GM20000 (cell line): ENCODE data around the gene EIF5.
A peak's percentile ranks its signal among the peaks of the same experiment; 100 is the strongest.

Experiments
- DNase-seq: peaks from one replicate; pipeline ENCODE4 v3.0.0; 2012; ENCODE audit warnings: low spot score
- TF ChIP-seq, protein P1 (sequence below): IDR thresholded peaks from 2 replicates; pipeline ENCODE4 v1.5.1; 2012; ENCODE audit warnings: mild to moderate bottlenecking, control low read depth; ENCODE audit errors: extremely low read depth, missing control alignments

Gene EIF5

GRCh38 chr14:103392572-103392971 is 58.5 kb downstream of the EIF5 start:
- DNase-seq: no peak
- TF ChIP-seq, protein P1, sequence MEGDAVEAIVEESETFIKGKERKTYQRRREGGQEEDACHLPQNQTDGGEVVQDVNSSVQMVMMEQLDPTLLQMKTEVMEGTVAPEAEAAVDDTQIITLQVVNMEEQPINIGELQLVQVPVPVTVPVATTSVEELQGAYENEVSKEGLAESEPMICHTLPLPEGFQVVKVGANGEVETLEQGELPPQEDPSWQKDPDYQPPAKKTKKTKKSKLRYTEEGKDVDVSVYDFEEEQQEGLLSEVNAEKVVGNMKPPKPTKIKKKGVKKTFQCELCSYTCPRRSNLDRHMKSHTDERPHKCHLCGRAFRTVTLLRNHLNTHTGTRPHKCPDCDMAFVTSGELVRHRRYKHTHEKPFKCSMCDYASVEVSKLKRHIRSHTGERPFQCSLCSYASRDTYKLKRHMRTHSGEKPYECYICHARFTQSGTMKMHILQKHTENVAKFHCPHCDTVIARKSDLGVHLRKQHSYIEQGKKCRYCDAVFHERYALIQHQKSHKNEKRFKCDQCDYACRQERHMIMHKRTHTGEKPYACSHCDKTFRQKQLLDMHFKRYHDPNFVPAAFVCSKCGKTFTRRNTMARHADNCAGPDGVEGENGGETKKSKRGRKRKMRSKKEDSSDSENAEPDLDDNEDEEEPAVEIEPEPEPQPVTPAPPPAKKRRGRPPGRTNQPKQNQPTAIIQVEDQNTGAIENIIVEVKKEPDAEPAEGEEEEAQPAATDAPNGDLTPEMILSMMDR: no peak

DNA sequence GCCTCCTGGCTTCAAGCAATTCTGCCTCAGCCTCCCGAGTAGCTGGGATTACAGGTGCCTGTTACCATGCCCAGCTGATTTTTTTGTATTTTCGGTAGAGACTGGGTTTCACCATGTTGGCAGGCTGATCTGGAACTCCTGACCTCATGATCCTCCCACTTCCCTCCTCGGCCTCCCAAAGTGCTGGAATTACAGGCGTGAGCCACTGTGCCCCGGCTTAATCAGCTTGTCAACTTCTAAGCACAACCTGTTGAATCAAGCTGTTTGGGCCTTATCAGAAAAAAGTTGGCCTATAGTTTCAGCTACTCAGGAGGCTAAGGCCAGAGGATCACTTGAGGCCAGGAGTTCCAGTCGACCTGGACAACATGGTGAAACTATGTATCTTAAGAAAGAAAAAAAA is 59.0 kb downstream of the EIF5 start:
- TF ChIP-seq, protein P1: no peak
- no peak for DNase-seq

DNA sequence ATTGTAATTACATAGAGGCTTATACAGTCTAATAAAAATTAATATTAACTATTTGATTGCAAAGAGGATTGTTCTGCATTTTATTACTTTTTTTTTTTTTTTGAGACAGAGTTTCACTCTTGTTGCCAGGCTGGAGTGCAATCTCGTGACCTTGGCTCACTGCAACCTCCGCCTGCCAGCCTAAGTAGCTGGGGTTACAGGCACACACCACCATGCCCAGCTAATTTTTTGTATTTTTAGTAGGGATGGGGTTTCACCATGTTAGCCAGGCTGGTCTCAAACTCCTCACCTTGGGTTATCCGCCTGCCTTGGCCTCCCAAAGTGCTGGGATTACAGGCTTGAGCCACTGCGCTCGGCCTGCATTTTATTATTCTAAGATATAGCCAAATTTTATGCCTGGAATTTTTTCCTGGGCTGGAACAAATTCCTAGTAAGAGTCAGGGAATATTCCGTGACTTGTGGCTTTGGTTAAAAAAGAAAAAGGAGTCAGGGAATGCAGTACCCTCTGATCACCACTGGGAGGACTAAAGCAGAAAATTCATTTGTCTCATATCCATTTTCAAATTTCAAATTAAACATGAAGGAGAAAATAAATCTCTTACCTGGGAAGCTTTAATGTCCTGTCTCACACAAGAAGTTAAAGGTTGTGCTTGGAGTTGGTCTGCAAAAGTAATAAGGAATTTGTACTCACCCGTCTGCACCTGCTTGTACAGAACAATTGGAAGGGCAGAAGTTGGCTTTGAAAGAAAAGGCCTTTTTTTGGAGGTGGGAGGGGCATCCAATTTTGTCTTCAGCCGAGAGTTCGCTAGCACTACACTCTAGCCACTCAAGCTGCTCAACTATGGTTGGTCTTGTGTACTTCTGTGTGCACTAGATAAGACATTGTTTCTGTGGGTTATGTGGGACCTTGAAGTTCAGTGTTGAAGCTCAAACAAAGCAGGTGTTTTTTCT is 59.9 kb downstream of the EIF5 start:
- TF ChIP-seq, protein P1: peak; percentile 48

More for the DNA sequence above, 59.9 kb downstream of the EIF5 start:
- DNase-seq: no peak
